ENCODE results near the gene GABPA.

The GABPA gene

DNA sequence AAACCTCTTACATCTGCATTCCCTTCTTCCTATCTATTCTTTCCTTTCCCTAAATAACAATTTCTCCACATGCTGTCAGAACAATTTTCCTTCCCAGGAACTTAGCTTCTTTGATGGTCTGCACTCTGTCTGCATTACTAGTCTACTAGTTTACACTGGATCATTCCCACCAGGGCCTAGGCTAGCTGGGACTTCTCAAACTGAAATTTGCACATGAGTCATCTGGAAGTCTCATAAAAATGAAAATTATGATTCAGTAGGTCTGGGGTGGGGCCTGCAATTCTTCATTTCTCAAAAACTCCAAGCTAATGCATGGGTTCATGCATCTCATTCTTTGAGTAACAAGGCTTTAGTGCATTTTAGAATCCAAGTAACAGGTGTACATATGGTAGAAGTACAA lies 74.2 kb downstream of the GABPA start:
- no peak for DNase-seq (ENCODE audit: low read depth in 2 of 2)

DNA sequence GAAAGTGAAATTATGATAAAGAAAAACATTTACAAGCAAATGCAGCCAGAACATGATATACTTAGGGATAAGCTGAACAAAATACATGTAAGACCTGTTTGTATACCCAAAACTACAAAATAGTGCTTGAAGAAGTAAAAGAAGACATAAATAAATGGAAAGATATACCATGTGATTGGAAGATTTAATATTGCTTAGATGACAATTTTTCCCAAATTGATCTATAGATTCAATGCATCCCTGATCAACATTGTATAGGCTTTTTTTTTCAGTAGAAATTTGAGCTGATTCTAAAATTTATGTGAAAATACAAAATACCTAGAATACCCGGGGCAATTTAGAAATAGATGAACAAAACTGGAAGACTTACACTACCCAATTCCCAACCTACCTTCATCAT lies 76.4 kb downstream of the GABPA start:
- no peak for DNase-seq (ENCODE audit: low read depth in 2 of 2)

DNA sequence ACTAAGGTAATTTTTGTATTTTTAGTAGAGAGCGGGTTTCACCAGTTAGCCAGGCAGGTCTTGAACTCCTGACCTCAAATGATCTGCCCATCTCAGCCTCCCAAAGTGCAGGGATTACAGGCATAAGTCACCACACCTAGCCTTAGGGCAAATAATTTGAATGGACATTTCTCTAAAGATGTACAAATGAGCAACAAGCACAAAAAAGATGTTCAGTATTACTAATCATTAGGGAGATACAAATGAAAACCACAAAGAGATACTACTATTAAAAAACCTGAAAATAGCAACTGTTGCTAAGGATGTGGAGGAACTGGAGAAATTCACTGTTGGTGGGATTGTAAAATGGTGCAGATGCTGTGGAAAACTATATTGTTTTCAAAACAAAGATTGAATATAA lies 79.1 kb downstream of the GABPA start:
- DNase-seq (ENCODE audit: low read depth in 2 of 2), result no peak

DNA sequence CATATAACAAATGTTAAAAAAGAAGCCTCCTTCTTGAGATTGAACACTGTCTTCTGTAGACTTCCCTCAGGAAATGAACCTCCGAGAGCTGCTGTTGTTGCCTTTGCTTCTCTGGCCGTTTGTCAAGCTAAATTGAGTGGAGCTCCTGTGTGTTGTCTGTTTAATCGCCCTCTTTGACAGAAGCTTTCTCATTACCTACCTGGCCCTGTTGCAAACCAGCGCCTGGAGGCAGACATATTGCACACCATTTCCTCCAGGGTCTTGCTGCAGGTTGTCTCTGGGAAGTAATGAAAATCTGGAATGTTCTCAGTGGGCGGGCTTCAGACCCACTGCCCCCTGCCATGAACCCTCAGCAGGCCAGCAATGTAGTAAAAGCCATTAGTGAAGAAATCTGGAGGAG lies 83.3 kb downstream of the GABPA start:
- DNase-seq (ENCODE audit: low read depth in 2 of 2), result no peak

DNA sequence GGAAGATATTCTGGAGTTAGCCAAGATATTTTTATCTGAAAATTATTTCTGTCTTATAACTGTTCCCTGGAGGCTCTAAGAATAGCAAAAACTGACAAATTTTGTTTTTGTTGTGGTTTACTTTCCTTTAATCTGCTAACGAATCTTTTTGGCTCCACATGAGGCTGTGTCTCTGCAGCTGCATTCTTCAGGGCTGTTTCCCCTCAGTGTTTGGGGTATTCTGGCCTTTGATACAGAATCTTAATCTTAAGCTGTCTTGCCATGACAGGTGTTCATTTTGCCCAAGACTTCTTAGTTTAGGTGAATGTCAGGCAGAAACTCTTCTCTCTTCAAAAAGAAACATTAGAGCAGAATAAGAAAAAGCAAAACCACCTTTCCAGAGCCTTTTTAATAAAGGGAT lies 83.8 kb downstream of the GABPA start:
- DNase-seq (ENCODE audit: low read depth in 2 of 2), result no peak

Data from stimulated activated CD8-positive, alpha-beta memory T cell treated with anti-CD3 and anti-CD28 coated beads, Interleukin-2, amount 100 ng/mL, for 1 hour (primary cell).